HG02571 (cell line): ENCODE measurements around the gene BAZ2A.
"Not testable (repeated sequence)": the region's sequence is repeated elsewhere in the genome, so short reads cannot be mapped to it uniquely, and the experiment has no call there.

Experiments
- ATAC-seq: cut with Tn5 transposase; IDR thresholded peaks from one replicate; pipeline ENCODE4 v1.9.1; 2021; ENCODE audit warnings: mild to moderate bottlenecking, moderate library complexity; ENCODE audit not compliant: unreplicated experiment

BAZ2A gene

GRCh38 chr12:56630180-56630632, at the start of gene BAZ2A:
Gene BAZ2A, minus strand, starts transcription at chr12:56630326. Its CDS starts 12,796 bp downstream, at chr12:56617530.
- peak; percentile 52 for ATAC-seq

GRCh38 chr12:56678852-56679251, 48.7 kb upstream of the BAZ2A start:
- no peak for ATAC-seq

- ATAC-seq, result peak; percentile 56
These were observed 47.6 kb upstream of the BAZ2A start for GRCh38 chr12:56677680-56678079.

- ATAC-seq, result no peak
These were observed 46.9 kb upstream of the BAZ2A start for GRCh38 chr12:56676851-56677580.

GRCh38 chr12:56671608-56672007, 41.5 kb upstream of the BAZ2A start:
- ATAC-seq, result no peak

- no peak for ATAC-seq
These were observed 40.7 kb upstream of the BAZ2A start for GRCh38 chr12:56670836-56671235.

- no peak for ATAC-seq
These were observed 38.0 kb upstream of the BAZ2A start for GRCh38 chr12:56668197-56668457.

- ATAC-seq, result no peak
These were observed 32.0 kb upstream of the BAZ2A start for GRCh38 chr12:56661979-56662638.

GRCh38 chr12:56661560-56661959, 31.4 kb upstream of the BAZ2A start:
- no peak for ATAC-seq

- no peak for ATAC-seq
These were observed 28.8 kb upstream of the BAZ2A start for GRCh38 chr12:56658921-56659320.

GRCh38 chr12:56657416-56658379, 27.6 kb upstream of the BAZ2A start:
- no peak for ATAC-seq

GRCh38 chr12:56653781-56654180, 23.7 kb upstream of the BAZ2A start:
- not testable (repeated sequence) for ATAC-seq

GRCh38 chr12:56648023-56648422, 17.9 kb upstream of the BAZ2A start:
- not testable (repeated sequence) for ATAC-seq

GRCh38 chr12:56645717-56646446, 15.8 kb upstream of the BAZ2A start, which contains the start of gene ATP5F1B:
Gene ATP5F1B, minus strand, starts transcription at chr12:56645984. Its CDS starts 21 bp downstream, at chr12:56645963.
- ATAC-seq, result peak; percentile 98

- no peak for ATAC-seq
These were observed 15.1 kb upstream of the BAZ2A start for GRCh38 chr12:56645201-56645716.

GRCh38 chr12:56644654-56645053, 14.5 kb upstream of the BAZ2A start:
- ATAC-seq, result no peak

- no peak for ATAC-seq
These were observed 11.1 kb upstream of the BAZ2A start for GRCh38 chr12:56641219-56641618.

- no peak for ATAC-seq
These were observed 7.5 kb upstream of the BAZ2A start for GRCh38 chr12:56637621-56638020.

- ATAC-seq, result peak; percentile 46
These were observed 6.8 kb upstream of the BAZ2A start for GRCh38 chr12:56636675-56637540.
